ENCODE results near the gene SEC14L1. TPM values are rescaled to one million over a fixed set of nuclear protein-coding genes. Genes with fewer than 3 reads are reported as not detected.
A peak's percentile ranks its signal among the peaks of the same experiment; 100 is the strongest.
"Not testable (repeated sequence)": the region's sequence is repeated elsewhere in the genome, so short reads cannot be mapped to it uniquely, and the experiment has no call there.

Gene SEC14L1
- total RNA-seq, 2 donors from 2014 or later: 71.6 to 82.2 TPM

DNA sequence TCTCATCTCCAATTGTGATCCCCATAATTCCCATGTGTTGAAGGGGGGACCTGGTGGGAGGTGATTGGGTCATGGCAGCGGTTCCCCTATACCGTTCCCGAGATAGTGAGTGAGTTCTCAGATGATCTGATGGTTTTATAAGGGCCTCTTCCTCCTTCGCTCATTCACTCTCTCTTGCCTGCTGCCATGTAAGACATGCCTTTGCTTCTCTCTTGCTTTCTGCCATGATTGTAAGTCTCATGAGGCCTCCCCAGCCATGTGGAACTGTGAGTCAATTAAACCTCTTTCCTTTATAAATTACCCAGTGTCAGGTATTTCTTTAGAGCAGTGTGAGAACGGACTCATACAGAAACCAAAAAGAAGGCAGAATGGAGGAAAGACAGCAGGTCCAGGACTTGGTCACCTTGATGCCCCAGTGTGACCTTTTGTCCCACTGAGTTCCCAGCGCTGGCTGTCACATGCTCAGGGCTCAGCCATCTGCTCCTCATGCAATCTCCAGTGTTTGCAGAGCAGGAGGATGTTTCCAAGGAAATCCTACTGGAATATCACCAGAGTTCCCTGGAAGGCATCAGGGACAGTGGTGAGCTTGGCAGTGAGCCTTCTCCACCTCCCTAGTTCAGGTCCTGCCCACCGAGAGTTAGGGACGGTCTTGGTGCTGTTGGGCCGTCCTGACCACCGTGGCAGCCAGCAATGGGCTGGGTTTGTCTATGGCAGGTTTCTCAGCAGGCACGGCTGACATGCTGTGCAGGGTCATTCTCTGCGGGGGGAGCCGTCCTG, 96.7 kb downstream of the SEC14L1 start:
- ATAC-seq (no peak), DNase-seq (no peak)
- intact Hi-C loops (cut with DNase I): no loop called here

DNA sequence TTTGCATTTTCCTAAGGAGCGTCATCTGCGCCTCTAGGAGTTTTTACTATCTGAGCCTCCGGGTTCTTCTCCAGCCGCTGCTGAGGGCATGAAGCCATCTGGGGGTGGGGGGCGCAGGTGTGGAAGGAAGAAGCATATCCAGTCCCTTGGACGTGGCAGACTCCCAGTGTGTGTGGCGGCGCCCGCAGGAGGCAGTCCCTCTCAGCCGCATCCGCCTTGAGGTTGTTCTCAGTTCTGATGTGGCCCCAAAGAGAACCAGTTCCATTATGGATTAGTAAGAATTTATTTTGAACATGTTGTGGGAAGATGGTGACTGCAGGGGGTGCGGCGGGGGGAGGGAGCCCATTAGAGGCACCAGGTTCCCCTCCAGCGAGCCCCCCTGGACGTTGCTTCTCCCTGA, 100.2 kb downstream of the SEC14L1 start:
- DNase-seq: no peak
- intact Hi-C loops (cut with DNase I): no loop called here
- no peak for ATAC-seq

DNA sequence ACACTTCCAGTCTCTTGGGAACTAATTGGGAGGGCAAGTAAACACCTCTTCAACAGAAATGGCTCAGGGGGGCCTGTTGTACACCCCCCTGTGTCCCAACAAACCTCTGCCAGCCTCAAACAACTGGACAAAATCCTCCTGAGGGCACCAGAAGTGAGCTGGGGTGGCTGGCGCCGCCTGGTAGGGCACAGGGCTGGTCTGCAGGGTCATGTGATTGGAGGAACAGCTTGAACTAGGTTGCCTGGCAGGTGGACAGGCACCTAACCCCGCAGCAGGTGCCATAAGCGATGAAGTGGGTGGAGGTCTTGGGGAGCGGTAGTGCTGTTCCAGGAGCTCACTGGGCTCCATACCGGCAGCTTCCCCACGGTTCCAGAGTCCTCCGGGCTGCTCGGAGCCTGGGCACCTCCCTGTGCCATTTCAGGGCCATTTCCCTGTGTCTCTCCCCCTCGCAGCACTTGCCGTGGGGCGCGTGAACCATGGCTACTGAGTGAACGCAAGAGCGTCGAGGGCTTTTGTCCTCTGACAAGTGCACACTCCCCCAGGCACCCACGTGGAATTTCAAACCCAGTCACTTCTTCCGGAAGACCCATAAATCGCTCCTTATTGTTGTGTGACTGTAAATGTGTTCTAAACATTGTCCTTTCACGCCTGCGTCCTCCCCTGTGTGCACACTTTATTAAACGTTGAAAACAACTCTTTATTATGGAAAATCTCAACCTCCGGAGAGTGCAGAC, 101.5 kb downstream of the SEC14L1 start:
- DNase-seq (no peak), ATAC-seq (no peak)
- intact Hi-C loops (cut with DNase I): no loop called here

DNA sequence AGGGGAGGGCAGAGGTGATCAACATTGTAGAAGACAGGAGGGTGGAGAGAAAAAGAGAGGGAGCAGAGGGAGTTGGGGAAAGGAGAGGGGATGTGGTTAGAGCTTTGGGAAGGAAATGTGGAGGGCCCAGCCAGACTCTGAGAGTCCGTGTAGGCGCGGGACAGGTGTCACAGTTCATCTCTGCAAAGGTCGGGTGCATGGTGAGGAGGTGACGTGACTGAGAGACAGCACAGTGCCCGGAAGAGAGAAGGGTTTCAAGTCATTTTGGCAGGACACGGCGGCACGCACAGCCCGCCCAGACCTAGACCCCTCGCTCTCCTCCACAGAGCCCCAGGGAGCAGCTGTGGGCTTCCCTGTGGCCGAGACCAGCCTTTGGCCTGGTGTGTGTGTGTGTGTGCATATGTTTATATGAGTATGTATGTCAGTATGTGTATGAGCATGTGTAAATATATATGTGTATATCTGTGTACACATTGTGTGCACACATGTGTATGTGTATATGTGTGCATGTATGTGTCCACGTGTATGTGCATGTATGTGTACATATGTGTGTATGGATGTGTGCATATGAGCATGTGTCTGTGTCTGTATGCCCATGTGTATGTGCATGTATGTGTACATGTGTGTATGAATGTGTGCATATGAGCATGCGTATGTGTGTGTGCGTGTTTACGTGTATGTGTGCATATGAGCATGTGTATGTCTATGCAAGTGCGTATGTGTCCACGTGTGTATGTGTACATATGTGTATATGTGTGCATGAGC, 104.6 kb downstream of the SEC14L1 start:
- DNase-seq (no peak), ATAC-seq (no peak)
- intact Hi-C loops (cut with DNase I): loop anchor here in 1 of 2 donors (5.0 kb wide), 1 partner anchor 33 kb away; no protein-coding TSS in a partner anchor

DNA sequence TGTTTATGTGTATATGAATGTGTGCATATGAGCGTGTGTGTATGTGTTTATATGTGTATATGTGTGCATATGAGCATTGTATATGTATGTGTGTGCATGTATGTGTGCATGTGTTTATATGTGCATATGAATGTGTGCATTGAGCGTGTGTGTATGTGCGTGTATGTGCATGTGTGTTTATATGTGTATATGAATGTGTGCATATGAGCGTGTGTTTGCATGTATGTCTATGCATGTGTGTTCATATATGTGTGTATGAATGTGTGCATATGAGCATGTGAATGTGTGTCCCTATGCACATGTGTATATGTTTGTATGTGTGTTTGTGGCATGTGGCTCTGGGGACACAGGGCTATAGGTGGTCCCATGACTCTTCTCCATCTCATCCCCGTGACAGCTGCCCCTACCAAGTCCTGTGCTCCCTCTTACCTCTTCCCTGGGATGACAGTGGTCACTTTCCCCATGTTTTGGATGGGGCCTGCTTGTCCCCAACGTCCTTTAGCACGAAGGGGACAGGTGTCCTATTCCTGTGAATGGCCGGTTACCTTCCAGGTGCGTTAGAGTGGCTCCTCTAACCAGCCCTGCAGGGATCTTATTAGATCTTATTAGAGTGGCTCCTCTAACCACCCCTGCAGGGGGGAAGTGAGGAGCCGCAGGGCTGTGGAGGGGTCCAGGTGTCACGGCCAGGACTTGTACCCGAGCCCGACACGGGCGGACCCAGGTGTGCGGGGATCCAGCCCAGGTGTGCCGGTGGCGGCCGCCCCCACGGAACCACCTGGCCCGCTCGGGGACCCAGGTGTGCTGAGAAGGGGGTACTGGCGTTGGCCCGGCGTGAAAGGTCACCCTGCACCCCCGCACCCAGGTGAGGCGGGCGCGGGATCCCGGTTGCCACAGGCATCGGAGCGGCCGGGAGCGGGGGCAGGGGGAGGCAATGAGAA, 105.6 kb downstream of the SEC14L1 start:
- ATAC-seq (peak in 1 of 2 donors; percentile 12), DNase-seq (no peak)
- intact Hi-C loops (cut with DNase I): loop anchor here (1.0 to 5.0 kb wide), 3 partner anchors 34 to 160 kb away; no protein-coding TSS in a partner anchor

DNA sequence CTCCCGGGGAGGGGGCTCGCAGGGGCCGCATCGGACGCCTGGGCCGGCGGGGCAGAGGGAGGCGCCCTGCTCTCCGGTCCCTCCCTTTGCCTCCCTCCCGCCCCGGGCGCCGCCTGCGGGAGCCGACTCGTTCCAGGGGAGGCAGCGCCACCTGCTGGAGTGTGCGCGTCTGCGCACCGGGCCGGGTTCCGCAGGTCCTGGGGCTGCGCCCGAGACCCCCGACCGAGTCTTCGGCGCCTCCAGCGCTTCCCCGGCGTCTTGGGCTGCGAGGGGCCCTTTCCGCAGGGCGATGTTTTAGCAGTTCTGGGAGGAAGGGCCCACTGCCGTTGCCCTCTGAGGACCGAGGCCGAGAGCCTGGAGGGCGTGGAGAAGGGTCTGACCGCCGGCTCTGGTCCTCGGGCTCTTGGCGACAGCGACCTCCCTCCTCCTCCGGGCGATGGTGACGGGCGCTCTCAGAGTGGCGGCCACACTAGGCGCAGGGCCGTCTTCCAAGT, 106.3 kb downstream of the SEC14L1 start:
- DNase-seq (peak; percentile 89), ATAC-seq (peak; percentile 95 to 96)
- intact Hi-C loops (cut with DNase I): loop anchor here (1.0 to 5.0 kb wide), 3 partner anchors 35 to 161 kb away; no protein-coding TSS in a partner anchor

DNA sequence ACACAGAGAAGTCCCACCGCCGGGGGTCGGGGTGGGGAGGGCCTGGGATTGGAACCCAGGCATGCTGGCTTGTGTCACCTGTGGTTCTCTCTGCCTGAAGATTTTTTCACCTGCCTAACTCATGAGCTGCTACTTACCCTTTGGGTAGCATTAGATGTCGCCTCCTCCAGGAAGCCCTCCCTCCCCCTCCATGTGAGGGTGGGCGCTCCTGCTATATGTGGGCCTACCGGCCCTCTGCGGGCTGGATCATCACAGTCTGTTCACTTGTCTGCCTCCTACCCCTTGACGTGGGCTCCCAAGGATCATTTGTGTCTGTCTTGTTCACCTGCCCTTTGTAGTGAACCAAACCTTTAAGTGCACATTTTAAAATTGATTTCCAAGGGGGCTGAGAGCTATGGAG, 106.8 kb downstream of the SEC14L1 start:
- DNase-seq (no peak), ATAC-seq (no peak)
- intact Hi-C loops (cut with DNase I): loop anchor here (1.0 to 5.0 kb wide), 3 partner anchors 35 to 161 kb away; no protein-coding TSS in a partner anchor

DNA sequence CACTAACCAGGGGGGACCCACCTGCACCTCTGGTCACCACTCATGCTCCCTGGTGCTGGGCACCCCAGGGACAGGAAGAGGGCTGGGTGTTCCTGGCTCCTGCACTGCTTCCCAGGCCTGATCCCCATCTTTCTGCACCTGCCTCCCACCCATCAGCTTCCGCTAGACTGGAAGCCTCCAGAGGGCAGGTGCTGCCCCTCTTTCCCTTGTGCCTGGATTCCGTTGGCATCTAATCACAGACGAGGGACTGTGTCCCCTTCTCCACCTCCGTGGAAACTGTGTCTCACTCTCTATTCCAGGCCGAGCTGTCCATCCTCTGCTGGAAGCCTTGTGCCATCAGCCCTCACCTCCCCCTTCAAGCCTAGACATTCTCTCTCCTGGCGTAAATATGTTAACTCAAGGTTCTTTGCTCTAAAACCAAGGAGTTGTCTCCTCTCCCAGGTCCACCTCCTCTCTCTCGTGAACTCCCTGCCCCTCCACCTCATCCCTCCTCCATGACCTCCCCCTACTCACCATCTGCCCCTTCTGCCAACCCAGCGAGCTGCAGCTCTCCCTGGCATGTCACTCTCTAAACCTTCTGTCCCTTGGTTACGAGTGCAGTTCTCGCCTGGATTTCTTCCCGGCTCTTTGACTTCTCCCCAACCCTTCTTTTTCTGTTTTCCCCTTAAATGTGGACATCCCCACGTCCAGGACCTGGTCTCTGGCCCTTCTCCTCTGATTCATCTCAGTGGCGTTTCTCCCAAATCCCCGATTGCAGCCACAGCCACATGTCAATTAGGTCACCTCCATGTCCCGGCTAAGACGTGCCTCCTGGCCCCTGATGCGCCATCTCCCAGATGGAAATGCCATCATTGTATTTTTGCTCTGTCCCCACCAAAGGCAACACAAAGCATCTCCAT, 107.7 kb downstream of the SEC14L1 start:
- DNase-seq (no peak), ATAC-seq (no peak)
- intact Hi-C loops (cut with DNase I): loop anchor here in 1 of 2 donors (5.0 kb wide), 1 partner anchor 36 kb away; no protein-coding TSS in a partner anchor

DNA sequence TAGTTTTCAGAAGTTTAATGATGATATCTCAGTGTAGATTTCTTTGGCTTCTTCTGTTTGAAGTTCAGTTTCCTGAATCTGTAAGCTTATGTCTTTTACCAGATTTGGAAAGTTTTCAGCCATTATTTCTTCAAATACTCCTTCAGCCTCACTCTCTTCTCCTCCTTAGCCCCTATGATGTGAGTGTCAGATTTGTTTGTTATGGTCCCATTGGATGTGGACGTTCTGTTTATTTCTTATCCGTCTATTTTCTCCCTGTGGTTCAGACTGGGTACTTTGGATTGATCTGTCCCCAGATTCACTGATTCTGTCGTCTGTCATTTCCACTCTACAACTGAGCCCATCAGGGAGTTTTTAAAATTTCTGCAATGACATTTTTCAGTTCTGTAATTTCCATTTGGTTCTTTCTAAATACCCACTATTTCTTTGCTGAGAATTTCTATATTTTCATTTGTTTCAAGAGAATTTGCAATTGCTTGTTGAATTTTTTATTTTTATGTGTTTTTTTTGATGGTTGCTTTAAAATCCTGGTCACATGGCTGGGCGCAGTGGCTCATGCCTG, 110.9 kb downstream of the SEC14L1 start:
- no peak for ATAC-seq
- DNase-seq: no peak
- intact Hi-C loops (cut with DNase I): no loop called here

DNA sequence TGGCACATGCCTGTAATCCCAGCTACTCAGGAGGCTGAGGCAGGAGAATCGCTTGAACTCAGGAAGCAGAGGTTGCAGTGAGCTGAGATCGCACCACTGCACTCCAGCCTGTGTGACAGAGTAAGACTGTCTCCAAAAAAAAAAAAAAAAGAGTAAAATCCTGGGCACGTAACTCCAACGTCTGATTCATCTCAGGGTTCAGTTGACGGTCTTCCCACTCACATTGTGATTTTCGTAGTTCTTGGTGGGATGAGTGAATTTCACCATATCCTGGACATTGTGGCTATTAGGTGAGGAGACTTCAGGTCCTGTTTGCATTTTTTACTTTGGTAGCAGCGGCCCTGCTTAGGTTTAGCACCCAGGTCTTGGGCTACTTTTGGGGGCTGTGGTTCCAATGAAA, 111.5 kb downstream of the SEC14L1 start:
- ATAC-seq; DNase-seq; intact Hi-C loops (cut with DNase I): not testable (repeated sequence)

DNA sequence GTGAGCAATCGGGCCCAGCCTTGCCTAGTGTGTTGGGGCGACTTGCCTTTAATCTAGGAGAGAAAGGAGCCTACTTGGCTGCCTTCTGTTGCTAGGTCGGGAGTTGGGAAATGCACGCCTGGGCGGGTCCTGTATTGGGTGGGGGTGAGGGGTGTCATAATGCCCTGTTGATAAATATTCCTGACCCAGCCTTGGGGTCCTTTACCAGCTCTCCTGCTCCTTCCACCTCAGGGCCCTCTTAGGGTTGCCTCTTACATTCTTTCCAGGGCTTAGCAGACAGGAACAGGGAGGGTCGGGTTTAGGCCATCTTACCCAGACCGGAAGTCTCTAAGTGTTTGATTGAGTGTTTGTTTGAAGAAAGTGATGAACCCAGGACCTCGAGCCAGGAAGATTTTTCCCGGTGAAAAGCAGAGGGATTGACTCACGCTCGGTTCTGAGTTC, 112.9 kb downstream of the SEC14L1 start:
- DNase-seq (no peak), ATAC-seq (no peak)
- intact Hi-C loops (cut with DNase I): no loop called here

DNA sequence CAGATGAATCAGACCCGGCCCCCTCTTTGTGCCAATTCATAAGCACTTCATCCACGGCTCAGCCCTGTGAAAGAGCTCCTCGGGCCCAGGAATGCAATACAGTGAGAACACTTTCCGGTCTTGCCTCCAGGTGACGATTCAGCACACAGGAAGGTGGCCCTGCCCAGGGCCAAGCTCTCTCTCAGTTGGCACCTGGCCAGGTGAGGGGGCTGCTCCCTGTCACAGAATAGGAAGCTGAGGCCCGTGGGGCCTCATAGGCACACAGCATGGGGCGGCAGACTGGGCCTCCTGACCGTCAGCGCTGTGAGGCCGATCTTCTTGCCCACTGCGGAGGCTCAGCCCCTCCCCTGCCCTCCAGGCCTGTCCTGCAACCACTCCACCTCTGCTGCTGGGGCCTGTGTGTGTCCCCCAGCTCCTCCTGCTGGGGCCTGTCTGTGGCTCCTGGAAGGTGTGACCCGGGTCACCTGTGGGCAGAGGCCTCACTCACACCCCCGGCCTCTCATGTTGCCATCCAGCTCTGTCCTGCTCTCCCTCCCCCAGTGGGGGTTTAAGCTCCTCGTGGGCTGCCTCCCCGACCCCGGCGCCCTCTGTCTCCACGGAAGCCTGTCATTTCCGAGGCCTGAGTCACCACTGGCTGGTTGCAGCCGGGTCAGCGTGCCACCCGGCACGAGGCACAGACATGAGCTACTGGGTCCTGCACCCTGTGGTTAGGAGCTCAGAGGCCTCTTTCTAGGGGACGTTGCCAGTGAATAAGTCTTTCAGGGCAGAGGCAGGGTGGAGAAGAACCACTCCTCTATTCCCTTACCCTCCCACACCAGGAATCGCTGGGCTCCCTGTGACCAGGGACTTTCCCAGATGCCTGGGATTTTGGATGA, 114.4 kb downstream of the SEC14L1 start:
- DNase-seq: no peak
- intact Hi-C loops (cut with DNase I): no loop called here
- peak in 1 of 2 donors; percentile 78 for ATAC-seq

DNA sequence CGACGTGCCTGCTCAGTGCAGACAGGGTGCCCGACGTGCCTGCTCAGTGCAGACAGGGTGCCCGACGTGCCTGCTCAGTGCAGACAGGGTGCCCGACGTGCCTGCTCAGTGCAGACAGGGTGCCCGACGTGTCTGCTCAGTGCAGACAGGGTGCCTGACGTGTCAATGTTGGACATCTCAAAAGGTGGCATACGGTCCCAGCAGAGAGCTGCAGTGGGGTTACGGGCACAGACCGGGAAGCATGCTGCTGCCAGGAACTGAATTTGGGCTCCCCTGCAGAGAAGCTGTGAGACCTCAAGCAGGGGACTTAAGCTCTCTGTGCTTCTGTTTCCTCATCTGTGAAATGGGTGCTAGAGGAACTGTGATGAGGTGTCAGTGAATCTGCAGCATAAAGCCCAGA, 115.2 kb downstream of the SEC14L1 start:
- DNase-seq; ATAC-seq; intact Hi-C loops (cut with DNase I): not testable (repeated sequence)

DNA sequence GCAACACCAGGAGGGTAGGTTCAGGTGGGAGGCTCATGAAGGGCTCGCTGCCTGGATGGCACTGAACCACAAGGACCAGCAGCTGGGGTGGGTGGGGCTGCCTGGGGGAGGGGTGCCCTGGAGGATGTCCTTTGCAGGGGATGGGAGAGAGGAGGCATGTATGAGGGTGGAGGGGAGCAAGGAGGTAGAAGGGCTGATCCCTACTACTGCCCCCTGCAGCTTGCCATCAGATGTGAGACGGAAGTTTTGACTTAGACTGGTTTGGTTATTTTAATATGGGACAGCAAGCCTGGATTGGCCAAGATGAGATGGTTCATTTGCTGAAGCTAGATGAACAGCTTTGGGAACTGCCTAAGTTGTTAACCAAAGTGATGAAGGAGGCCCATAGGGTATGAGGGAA, 115.9 kb downstream of the SEC14L1 start:
- no peak for DNase-seq
- intact Hi-C loops (cut with DNase I): no loop called here
- no peak for ATAC-seq

DNA sequence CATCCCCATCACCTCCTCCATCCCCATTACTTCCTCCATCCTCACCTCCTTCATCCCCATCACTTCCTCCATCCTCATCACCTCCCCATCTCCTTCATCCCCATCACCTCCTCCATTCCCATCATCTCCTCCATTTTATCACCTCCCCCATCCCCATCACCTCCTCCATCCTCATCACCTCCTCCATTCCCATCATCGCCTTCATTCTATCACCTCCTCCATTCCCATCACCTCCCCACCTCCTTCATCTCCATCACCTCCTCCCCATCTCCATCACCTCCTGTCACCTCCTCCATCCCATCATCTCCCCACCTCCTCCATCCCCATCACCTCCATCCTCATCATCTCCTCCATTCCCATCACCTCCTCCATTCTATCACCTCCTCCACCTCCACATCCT, 116.4 kb downstream of the SEC14L1 start:
- no peak for DNase-seq
- intact Hi-C loops (cut with DNase I): no loop called here
- no peak for ATAC-seq
